DOHH2 (cell line): ENCODE measurements around the gene EFTUD2.

Experiments
- H3F3A ChIP-seq: fragments of 200-600 bp; sonication (generic), shearing (Covaris generic); 2 replicates; pipeline ENCODE4 v1.6.0; 2016; ENCODE audit warnings: antibody characterized with exemption, mild to moderate bottlenecking; ENCODE audit not compliant: control insufficient read depth, insufficient read depth
- H3K27ac ChIP-seq: fragments of 200-600 bp; sonication (generic); 2 replicates; pipeline ENCODE4 v1.5.1; 2014; ENCODE audit warnings: low read depth, mild to moderate bottlenecking, low read length, moderate library complexity
- H3K27me3 ChIP-seq: fragments of 200-600 bp; sonication (generic); 2 replicates; pipeline ENCODE4 v1.6.1; 2014; ENCODE audit warnings: mild to moderate bottlenecking, low read length, mixed read lengths; ENCODE audit not compliant: control insufficient read depth
- H3K36me3 ChIP-seq: fragments of 200-600 bp; sonication (generic); 2 replicates; pipeline ENCODE4 v1.6.1; 2014; ENCODE audit warnings: mild to moderate bottlenecking, low read length, moderate library complexity, mixed read lengths; ENCODE audit not compliant: control insufficient read depth
- H3K4me1 ChIP-seq: fragments of 200-600 bp; sonication (generic); 2 replicates; pipeline ENCODE4 v1.6.1; 2014; ENCODE audit warnings: mild to moderate bottlenecking, low read length, mixed read lengths; ENCODE audit not compliant: control insufficient read depth
- H3K4me2 ChIP-seq: fragments of 200-600 bp; sonication (generic); 2 replicates; pipeline ENCODE4 v1.6.0; 2014; ENCODE audit warnings: mild to moderate bottlenecking, low read length, moderate library complexity
- H3K4me3 ChIP-seq: fragments of 200-600 bp; sonication (generic); 2 replicates; pipeline ENCODE4 v1.5.1; 2014; ENCODE audit warnings: mild to moderate bottlenecking, low read length, mixed read lengths
- H3K79me2 ChIP-seq: fragments of 200-600 bp; sonication (generic); 2 replicates; pipeline ENCODE4 v1.6.1; 2014; ENCODE audit warnings: mild to moderate bottlenecking, low read length, mixed read lengths; ENCODE audit not compliant: control insufficient read depth
- H3K9me2 ChIP-seq: fragments of 200-600 bp; sonication (generic); replicated peaks from 2 replicates; pipeline ENCODE4 v1.6.1; 2014; ENCODE audit warnings: mild to moderate bottlenecking, low read length, mixed read lengths; ENCODE audit not compliant: control insufficient read depth
- H3K9me3 ChIP-seq: fragments of 200-600 bp; sonication (generic); 2 replicates; pipeline ENCODE4 v1.6.1; 2014; ENCODE audit warnings: antibody characterized with exemption, low read length, mixed read lengths; ENCODE audit not compliant: control insufficient read depth, insufficient read depth
- H4K20me1 ChIP-seq: fragments of 200-600 bp; sonication (generic); 2 replicates; pipeline ENCODE4 v1.6.0; 2014; ENCODE audit warnings: low read depth, mild to moderate bottlenecking, antibody characterized with exemption, low read length, moderate library complexity; ENCODE audit not compliant: control insufficient read depth, insufficient read depth
- CTCF ChIP-seq: fragments of 200-600 bp; sonication (generic); IDR thresholded peaks from one replicate; pipeline ENCODE4 v1.5.1; 2014; ENCODE audit warnings: antibody characterized with exemption, mild to moderate bottlenecking, low read depth, low read length; ENCODE audit not compliant: poor library complexity, severe bottlenecking
- EZH2phosphoT487 ChIP-seq: fragments of 200-600 bp; sonication (generic); IDR thresholded peaks from 2 replicates; pipeline ENCODE4 v1.6.1; 2017; ENCODE audit warnings: borderline replicate concordance, mild to moderate bottlenecking, antibody characterized with exemption, low read length, moderate library complexity, mixed read lengths

The EFTUD2 gene

GRCh38 chr17:44894642-44895041 lies 4.6 kb downstream of the EFTUD2 start:
- Histone ChIP-seq H3K27ac (no peak overlapping the region), H3K27me3 (no peaks in the 10 kb centered on the region), H3K4me1 (peaks cover 10% of the 10 kb centered on the region), H4K20me1 (no peaks in the 10 kb centered on the region), H3K9me3 (no peaks in the 10 kb centered on the region), H3K4me2 (no peak overlapping the region), H3K36me3 (peaks cover 43% of the 10 kb centered on the region), H3F3A (no peaks in the 10 kb centered on the region), H3K4me3 (no peak overlapping the region), H3K9me2 (no peaks in the 10 kb centered on the region), H3K79me2 (peaks cover 95% of the 10 kb centered on the region)
- no peak for TF ChIP-seq CTCF
- no peak for TF ChIP-seq EZH2phosphoT487

- H3K27ac ChIP-seq, result no peak overlapping the region
- no peak overlapping the region for H3K4me3 ChIP-seq
- peaks cover 97% of the 10 kb centered on the region for H3K79me2 ChIP-seq
- H3K27me3 ChIP-seq, result no peaks in the 10 kb centered on the region
- H3F3A ChIP-seq, result no peaks in the 10 kb centered on the region
- H3K4me1 ChIP-seq, result no peaks in the 10 kb centered on the region
- no peaks in the 10 kb centered on the region for H3K9me2 ChIP-seq
- H3K36me3 ChIP-seq, result peaks cover 65% of the 10 kb centered on the region
- no peaks in the 10 kb centered on the region; the same call in 1 of the 2 replicates for H4K20me1 ChIP-seq
- no peak overlapping the region for H3K4me2 ChIP-seq
- H3K9me3 ChIP-seq, result no peaks in the 10 kb centered on the region
- no peak for TF ChIP-seq EZH2phosphoT487
- no peak for TF ChIP-seq CTCF
Observed at GRCh38 chr17:44892250-44892649, 7.0 kb downstream of the EFTUD2 start.

GRCh38 chr17:44889003-44889402 lies 10.2 kb downstream of the EFTUD2 start:
- peaks cover 4% of the 10 kb centered on the region; the same call in 1 of the 2 replicates for H4K20me1 ChIP-seq
- no peaks in the 10 kb centered on the region for H3K9me2 ChIP-seq
- peaks cover 77% of the 10 kb centered on the region for H3K36me3 ChIP-seq
- H3K4me3 ChIP-seq, result no peak overlapping the region
- no peaks in the 10 kb centered on the region for H3K9me3 ChIP-seq
- H3K27ac ChIP-seq, result no peak overlapping the region
- no peaks in the 10 kb centered on the region for H3K4me1 ChIP-seq
- H3F3A ChIP-seq, result no peaks in the 10 kb centered on the region
- H3K79me2 ChIP-seq, result peaks cover 73% of the 10 kb centered on the region
- TF ChIP-seq EZH2phosphoT487 (no peak), CTCF (no peak)
- H3K4me2 ChIP-seq, result no peak overlapping the region
- no peaks in the 10 kb centered on the region for H3K27me3 ChIP-seq
